Measurements from ENCODE around the gene ELF5.

ELF5 gene

DNA sequence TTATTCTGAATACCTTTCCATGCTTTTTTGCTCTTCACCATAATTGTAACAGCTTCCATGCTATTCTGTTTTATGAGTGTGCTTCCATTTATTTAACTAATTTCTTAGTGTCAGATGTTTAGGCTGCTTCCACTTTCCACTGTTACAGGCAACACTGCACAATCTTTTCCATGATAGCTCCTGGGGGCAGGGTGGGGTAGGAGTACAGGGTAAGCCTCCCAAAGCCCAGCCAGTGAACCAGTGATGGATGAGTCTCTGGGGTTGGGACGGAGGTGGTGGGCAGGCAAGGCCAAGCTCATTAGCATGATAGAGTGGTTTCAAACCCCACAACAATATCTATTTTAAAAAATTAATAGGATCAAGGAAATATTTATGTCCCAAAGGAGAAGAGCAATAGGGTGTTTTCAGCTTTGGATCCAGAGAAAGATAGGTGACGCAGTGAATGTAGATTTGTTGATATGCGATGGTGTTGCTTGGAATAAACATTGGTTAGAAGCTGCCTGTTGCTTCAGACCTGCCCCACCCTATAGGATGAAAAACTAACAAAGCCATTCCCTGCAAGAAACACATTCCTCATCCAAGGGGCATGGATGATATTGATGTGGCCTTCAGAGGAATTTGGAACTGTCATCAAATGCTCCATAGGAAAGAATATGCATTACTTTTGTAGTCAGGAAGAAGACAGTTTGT lies 17.1 kb upstream of the ELF5 start:
- no peak overlapping the region for H3K4me3 Mint-ChIP-seq
- H3K27ac Mint-ChIP-seq: no peak overlapping the region
- H3K4me1 Mint-ChIP-seq (ENCODE audit: low read depth): no peaks in the 10 kb centered on the region
- no peaks in the 10 kb centered on the region for H3K36me3 Mint-ChIP-seq
- H3K9me3 Mint-ChIP-seq (ENCODE audit: low read depth): peaks cover 5% of the 10 kb centered on the region
- H3K27me3 Mint-ChIP-seq: peaks cover 20% of the 10 kb centered on the region

DNA sequence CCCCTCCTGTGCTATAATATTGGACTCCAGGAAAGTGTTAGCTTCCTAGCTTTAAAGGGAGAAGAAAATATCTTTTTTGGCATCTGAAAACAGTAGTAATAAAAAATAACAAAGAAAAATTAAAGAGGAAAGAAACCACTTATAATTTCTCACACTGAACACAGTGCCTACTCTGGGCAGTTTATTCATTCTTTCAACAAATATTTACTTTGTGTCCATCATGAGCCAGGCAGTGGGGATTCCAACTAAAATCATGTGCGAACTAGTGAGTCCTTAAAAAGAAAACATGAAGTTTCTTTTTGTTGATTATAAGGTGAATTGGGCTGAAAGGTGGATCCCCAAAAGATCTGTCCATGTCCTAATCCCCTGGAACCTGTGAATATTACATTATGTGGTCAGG lies 16.0 kb upstream of the ELF5 start:
- H3K4me3 Mint-ChIP-seq: no peak overlapping the region
- no peaks in the 10 kb centered on the region for H3K36me3 Mint-ChIP-seq
- peaks cover 2% of the 10 kb centered on the region for H3K9me3 Mint-ChIP-seq (ENCODE audit: low read depth)
- peaks cover 17% of the 10 kb centered on the region for H3K27me3 Mint-ChIP-seq
- no peak overlapping the region for H3K27ac Mint-ChIP-seq
- no peaks in the 10 kb centered on the region for H3K4me1 Mint-ChIP-seq (ENCODE audit: low read depth)

DNA sequence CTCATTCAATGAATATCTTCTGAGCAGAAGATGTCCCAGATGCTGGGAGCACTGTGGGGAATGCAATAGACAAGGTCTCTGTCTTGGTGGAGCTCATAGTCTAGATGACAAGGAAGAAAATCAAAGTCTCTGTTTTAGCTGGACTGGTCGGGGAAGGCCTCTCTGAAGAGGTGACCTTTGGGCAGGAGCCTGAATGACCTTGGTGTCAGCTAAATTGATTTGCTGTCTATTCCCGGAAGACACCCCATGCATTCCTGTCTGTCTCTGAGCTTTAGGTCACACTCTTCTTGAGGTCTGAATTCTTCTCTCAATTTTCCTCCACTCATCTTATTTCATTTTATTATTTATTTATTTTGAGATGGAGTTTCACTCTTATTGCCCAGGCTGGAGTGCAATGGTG lies 14.5 kb upstream of the ELF5 start:
- peaks cover 14% of the 10 kb centered on the region for H3K27me3 Mint-ChIP-seq
- H3K4me1 Mint-ChIP-seq (ENCODE audit: low read depth): no peaks in the 10 kb centered on the region
- H3K4me3 Mint-ChIP-seq: no peak overlapping the region
- H3K36me3 Mint-ChIP-seq: no peaks in the 10 kb centered on the region
- no peaks in the 10 kb centered on the region for H3K9me3 Mint-ChIP-seq (ENCODE audit: low read depth)
- H3K27ac Mint-ChIP-seq: no peak overlapping the region

- Mint-ChIP-seq H3K36me3 (no peaks in the 10 kb centered on the region), H3K4me1 (ENCODE audit: low read depth) (no peaks in the 10 kb centered on the region), H3K27ac (no peak overlapping the region), H3K9me3 (ENCODE audit: low read depth) (no peaks in the 10 kb centered on the region), H3K4me3 (no peak overlapping the region), H3K27me3 (peaks cover 9% of the 10 kb centered on the region)
Observed at GRCh38 chr11:34525888-34526657, 12.5 kb upstream of the ELF5 start.

GRCh38 chr11:34525098-34525497 lies 11.5 kb upstream of the ELF5 start:
- no peak overlapping the region for H3K4me3 Mint-ChIP-seq
- no peak overlapping the region for H3K27ac Mint-ChIP-seq
- no peaks in the 10 kb centered on the region for H3K9me3 Mint-ChIP-seq (ENCODE audit: low read depth)
- H3K4me1 Mint-ChIP-seq (ENCODE audit: low read depth): no peaks in the 10 kb centered on the region
- peaks cover 8% of the 10 kb centered on the region for H3K27me3 Mint-ChIP-seq
- no peaks in the 10 kb centered on the region for H3K36me3 Mint-ChIP-seq

DNA sequence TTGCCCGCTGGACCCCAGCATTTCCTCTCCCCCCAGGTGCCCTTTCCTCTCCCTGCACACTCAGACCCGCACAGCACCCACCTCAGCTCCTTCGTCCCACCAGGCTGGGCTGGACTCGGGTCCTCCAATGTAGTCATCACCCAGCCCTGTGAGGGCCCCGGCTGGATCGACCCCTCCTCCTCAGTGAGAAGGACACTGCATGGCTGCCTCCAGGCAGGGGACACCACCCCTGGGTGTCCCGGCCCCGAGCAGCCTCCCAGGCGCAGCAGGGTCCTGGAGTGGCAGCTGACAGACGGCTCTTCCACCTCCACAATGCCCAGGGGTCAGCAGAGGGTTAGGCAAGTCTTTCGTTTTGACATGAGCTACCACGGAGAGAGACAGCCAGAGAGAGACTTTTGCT lies 11.1 kb upstream of the ELF5 start:
- Mint-ChIP-seq H3K4me3 (no peak overlapping the region), H3K27me3 (peaks cover 5% of the 10 kb centered on the region), H3K9me3 (ENCODE audit: low read depth) (no peaks in the 10 kb centered on the region), H3K27ac (no peak overlapping the region), H3K36me3 (no peaks in the 10 kb centered on the region), H3K4me1 (ENCODE audit: low read depth) (no peaks in the 10 kb centered on the region)

- H3K27ac Mint-ChIP-seq: no peak overlapping the region
- peaks cover 4% of the 10 kb centered on the region for H3K27me3 Mint-ChIP-seq
- no peak overlapping the region for H3K4me3 Mint-ChIP-seq
- H3K4me1 Mint-ChIP-seq (ENCODE audit: low read depth): no peaks in the 10 kb centered on the region
- no peaks in the 10 kb centered on the region for H3K36me3 Mint-ChIP-seq
- H3K9me3 Mint-ChIP-seq (ENCODE audit: low read depth): no peaks in the 10 kb centered on the region
Observed at GRCh38 chr11:34523053-34523452, 9.5 kb upstream of the ELF5 start.

DNA sequence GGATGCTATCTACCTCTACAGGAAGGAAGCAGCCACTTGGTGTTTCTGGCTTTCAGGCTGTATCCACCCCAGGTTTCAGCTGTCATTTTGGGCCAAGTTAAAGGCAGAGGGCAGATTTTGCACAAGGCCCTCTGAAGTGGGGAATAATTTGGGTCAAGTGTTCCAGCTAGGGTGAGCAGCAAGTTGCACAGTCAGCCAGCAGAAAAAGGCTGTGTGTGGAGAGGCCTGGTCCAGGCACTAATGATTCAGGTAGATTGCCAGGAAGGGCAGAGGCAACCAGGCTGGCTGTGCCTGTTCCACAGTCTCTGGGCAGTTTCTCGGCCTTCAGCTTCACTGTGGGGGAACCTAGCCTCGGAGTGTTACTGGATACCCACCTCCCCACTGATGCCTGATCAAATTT lies 8.6 kb upstream of the ELF5 start:
- peaks cover 1% of the 10 kb centered on the region for H3K27me3 Mint-ChIP-seq
- no peaks in the 10 kb centered on the region for H3K36me3 Mint-ChIP-seq
- no peak overlapping the region for H3K27ac Mint-ChIP-seq
- no peak overlapping the region for H3K4me3 Mint-ChIP-seq
- H3K4me1 Mint-ChIP-seq (ENCODE audit: low read depth): no peaks in the 10 kb centered on the region
- H3K9me3 Mint-ChIP-seq (ENCODE audit: low read depth): no peaks in the 10 kb centered on the region

- Mint-ChIP-seq H3K27ac (no peak overlapping the region), H3K9me3 (ENCODE audit: low read depth) (no peaks in the 10 kb centered on the region), H3K4me3 (no peak overlapping the region)
Observed at GRCh38 chr11:34521265-34521664, 7.7 kb upstream of the ELF5 start.

DNA sequence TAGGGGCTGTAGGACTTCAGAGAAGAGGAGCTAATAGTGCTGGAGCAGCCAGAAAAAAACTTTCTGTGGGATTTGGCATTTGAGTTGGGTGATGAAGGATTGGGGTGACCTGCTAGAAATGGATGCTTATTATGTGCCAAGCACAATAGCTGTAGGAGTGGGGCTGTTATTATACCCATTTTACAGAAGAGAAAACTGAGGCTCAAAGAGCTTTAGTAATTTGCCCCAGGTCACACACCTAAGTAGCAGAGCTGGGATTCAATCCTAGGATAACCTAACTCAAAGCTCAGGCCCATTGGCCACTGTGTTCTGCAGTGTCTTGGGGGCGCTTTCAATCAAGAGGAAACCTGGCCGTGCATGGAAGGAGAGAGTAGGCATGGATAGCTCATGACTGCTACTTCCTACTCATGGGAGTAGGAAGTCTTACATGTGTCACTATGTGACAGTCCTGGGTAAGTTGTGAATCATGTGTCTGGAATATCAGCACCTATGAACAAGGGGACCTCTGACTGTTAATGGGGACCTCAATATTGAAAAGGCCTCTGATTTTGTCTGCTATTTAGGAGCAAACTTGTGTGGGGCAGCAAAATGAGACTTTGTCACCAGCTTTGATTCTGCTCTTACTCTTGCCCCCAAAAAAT lies 6.1 kb upstream of the ELF5 start:
- Mint-ChIP-seq H3K9me3 (ENCODE audit: low read depth) (no peaks in the 10 kb centered on the region), H3K27me3 (peaks cover 1% of the 10 kb centered on the region), H3K27ac (no peak overlapping the region), H3K36me3 (no peaks in the 10 kb centered on the region), H3K4me1 (ENCODE audit: low read depth) (no peaks in the 10 kb centered on the region), H3K4me3 (no peak overlapping the region)

More at GRCh38 chr11:34521265-34521664, 7.7 kb upstream of the ELF5 start:
- Mint-ChIP-seq H3K4me1 (ENCODE audit: low read depth) (no peaks in the 10 kb centered on the region), H3K27me3 (peaks cover 1% of the 10 kb centered on the region), H3K36me3 (no peaks in the 10 kb centered on the region)

GRCh38 chr11:34516247-34517040 lies 2.9 kb upstream of the ELF5 start:
- Mint-ChIP-seq H3K4me3 (no peak overlapping the region), H3K4me1 (ENCODE audit: low read depth) (no peaks in the 10 kb centered on the region), H3K36me3 (no peaks in the 10 kb centered on the region), H3K9me3 (ENCODE audit: low read depth) (no peaks in the 10 kb centered on the region), H3K27me3 (no peaks in the 10 kb centered on the region), H3K27ac (no peak overlapping the region)

- Mint-ChIP-seq H3K36me3 (no peaks in the 10 kb centered on the region), H3K4me1 (ENCODE audit: low read depth) (no peaks in the 10 kb centered on the region), H3K27ac (no peak overlapping the region), H3K4me3 (no peak overlapping the region), H3K27me3 (no peaks in the 10 kb centered on the region), H3K9me3 (ENCODE audit: low read depth) (no peaks in the 10 kb centered on the region)
Observed at GRCh38 chr11:34514597-34514996, 1.0 kb upstream of the ELF5 start.

DNA sequence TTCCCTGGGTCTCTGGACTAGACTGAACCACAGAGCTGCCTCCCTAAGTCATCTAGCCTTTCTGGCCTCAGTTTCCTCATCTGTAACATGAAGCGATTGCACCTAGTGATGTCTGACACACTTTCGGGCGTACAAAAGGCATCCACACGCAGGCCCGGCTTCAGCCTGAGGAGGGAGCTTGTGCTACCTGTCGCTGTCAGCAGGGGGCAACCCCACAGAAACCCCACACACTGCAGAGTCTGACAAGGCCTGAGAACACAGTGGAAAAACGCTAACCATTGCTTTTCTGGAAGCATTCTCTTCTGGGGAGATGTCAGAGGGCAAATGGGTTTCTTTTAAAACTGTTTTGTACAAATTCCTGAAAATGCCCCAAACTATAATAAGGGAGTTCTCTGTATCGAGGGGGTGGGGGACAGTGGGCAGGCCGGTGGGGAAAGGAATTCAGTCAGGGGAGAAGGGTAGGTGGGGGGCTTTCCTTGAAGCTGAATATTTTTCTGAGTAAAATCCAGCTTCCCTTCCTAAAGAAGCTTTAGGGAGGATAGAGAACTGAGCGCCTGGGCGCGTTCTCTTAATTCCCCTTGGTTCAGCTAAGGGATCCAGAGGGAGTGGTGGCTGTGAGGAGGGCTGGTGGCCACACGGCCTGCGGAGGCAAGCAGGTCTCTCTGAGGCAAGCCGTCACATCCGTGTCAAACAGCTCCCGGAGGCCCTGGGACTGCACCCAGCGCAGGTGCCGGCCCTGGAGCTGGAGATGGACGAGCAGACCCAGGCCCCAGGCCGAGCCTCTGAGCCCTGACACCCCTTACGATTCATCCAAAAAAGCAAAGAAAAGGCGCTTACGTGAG lies 533 bp downstream of the ELF5 start:
- H3K9me3 Mint-ChIP-seq (ENCODE audit: low read depth): no peaks in the 10 kb centered on the region
- no peak overlapping the region for H3K27ac Mint-ChIP-seq
- H3K4me1 Mint-ChIP-seq (ENCODE audit: low read depth): no peaks in the 10 kb centered on the region
- H3K27me3 Mint-ChIP-seq: no peaks in the 10 kb centered on the region
- no peaks in the 10 kb centered on the region for H3K36me3 Mint-ChIP-seq
- no peak overlapping the region for H3K4me3 Mint-ChIP-seq

- Mint-ChIP-seq H3K4me3 (no peak overlapping the region), H3K27me3 (no peaks in the 10 kb centered on the region), H3K4me1 (ENCODE audit: low read depth) (no peaks in the 10 kb centered on the region), H3K27ac (no peak overlapping the region), H3K9me3 (ENCODE audit: low read depth) (no peaks in the 10 kb centered on the region), H3K36me3 (no peaks in the 10 kb centered on the region)
Observed at GRCh38 chr11:34510673-34511072, 2.9 kb downstream of the ELF5 start.

Measured in activated naive CD8-positive, alpha-beta T cell (primary cell).